HUES64 (cell line): ENCODE results near the gene FOSB.

Experiments
- H3K27ac ChIP-seq: 2 replicates; pipeline ENCODE4 v1.7.0; 2013; ENCODE audit warnings: low read depth, low read length, inconsistent platforms
- H3K27me3 ChIP-seq: 2 replicates; pipeline ENCODE4 v1.6.1; 2013; ENCODE audit warnings: mild to moderate bottlenecking, low read length; ENCODE audit not compliant: insufficient read depth
- H3K36me3 ChIP-seq: 2 replicates; pipeline ENCODE4 v1.6.1; 2013; ENCODE audit warnings: mild to moderate bottlenecking, low read length; ENCODE audit not compliant: insufficient read depth
- H3K4me1 ChIP-seq: 2 replicates; pipeline ENCODE4 v1.6.1; 2013; ENCODE audit warnings: mild to moderate bottlenecking, low read length, moderate library complexity; ENCODE audit not compliant: insufficient read depth
- H3K4me3 ChIP-seq: 2 replicates; pipeline ENCODE4 v1.5.1; 2013; ENCODE audit warnings: mild to moderate bottlenecking, low read length, moderate library complexity
- H3K9ac ChIP-seq: 2 replicates; pipeline ENCODE4 v1.6.1; 2013; ENCODE audit warnings: mild to moderate bottlenecking, low read depth, low read length
- H3K9me3 ChIP-seq: 2 replicates; pipeline ENCODE4 v1.6.1; 2013; ENCODE audit warnings: low read depth, low read length; ENCODE audit not compliant: insufficient read depth
- WGBS: fragments of 150-250, 120-280 bp; methylation state at CpG from one replicate; pipeline ENCODE4 v1.1.7; 2013; ENCODE audit warnings: missing lambda C conversion rate; 5-methylcytosine and 5-hydroxymethylcytosine counted together

FOSB gene

GRCh38 chr19:45488708-45489107 lies 20.9 kb downstream of the FOSB start:
- no peaks in the 10 kb centered on the region for H3K36me3 ChIP-seq
- no peaks in the 10 kb centered on the region for H3K9me3 ChIP-seq
- H3K4me3 ChIP-seq: no peak overlapping the region
- 94% methylated on average over 15 of the region's 15 CpGs for WGBS
- H3K27me3 ChIP-seq: no peaks in the 10 kb centered on the region
- H3K4me1 ChIP-seq: peaks cover 7% of the 10 kb centered on the region; the same call in 1 of the 2 replicates
- no peak overlapping the region for H3K27ac ChIP-seq
- H3K9ac ChIP-seq: no peak overlapping the region

DNA sequence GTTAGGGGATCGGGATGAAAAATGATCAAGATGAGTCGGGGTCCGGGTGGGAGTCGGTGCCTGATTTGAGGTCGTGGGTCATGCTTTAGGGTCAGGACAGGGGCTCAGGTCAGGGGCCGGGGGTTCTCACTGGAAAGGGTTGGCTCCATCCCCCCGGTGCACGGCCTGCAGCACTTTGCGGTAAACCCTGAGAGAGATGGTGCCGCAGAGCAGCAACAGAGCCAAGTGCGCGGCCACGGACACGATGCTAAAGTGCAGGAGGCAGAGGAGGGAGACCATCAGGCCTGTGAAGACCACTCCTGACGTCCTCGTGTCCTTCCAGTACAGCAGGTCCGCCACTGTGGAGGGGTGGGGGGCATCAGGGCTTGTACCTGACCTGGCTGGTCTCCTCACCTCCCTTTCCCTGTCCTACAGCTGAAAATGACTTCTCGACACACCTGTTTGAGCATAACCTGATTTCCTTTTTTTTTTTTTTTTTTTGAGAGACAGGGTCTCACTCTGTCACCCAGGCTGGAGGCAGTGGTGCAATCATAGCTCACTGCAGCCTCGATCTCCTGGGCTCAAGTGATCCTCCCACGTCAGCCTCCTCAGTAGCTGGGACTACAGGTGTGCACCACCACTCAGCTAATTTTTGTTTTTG lies 21.5 kb downstream of the FOSB start:
- H3K9ac ChIP-seq: no peak overlapping the region
- H3K9me3 ChIP-seq: no peaks in the 10 kb centered on the region
- 0 out of 2 replicates have a peak, but pooled peaks cover 4% of the 10 kb centered on the region for H3K36me3 ChIP-seq
- H3K4me1 ChIP-seq: peaks cover 7% of the 10 kb centered on the region; the same call in 1 of the 2 replicates
- H3K27me3 ChIP-seq: no peaks in the 10 kb centered on the region
- 93% methylated on average over 20 of the region's 20 CpGs for WGBS
- H3K4me3 ChIP-seq: no peak overlapping the region
- no peak overlapping the region for H3K27ac ChIP-seq

GRCh38 chr19:45492137-45492626 lies 24.4 kb downstream of the FOSB start:
- H3K9ac ChIP-seq: no peak overlapping the region
- H3K4me3 ChIP-seq: peak overlapping the region; percentile 73
- H3K4me1 ChIP-seq: peaks cover 7% of the 10 kb centered on the region; the same call in 1 of the 2 replicates
- 89% methylated on average over 5 of the region's 5 CpGs for WGBS
- H3K9me3 ChIP-seq: no peaks in the 10 kb centered on the region
- 0 out of 2 replicates have a peak, but pooled peaks cover 6% of the 10 kb centered on the region for H3K36me3 ChIP-seq
- H3K27ac ChIP-seq: peak overlapping the region; percentile 58
- 0 out of 2 replicates have a peak, but pooled peaks cover 4% of the 10 kb centered on the region for H3K27me3 ChIP-seq

DNA sequence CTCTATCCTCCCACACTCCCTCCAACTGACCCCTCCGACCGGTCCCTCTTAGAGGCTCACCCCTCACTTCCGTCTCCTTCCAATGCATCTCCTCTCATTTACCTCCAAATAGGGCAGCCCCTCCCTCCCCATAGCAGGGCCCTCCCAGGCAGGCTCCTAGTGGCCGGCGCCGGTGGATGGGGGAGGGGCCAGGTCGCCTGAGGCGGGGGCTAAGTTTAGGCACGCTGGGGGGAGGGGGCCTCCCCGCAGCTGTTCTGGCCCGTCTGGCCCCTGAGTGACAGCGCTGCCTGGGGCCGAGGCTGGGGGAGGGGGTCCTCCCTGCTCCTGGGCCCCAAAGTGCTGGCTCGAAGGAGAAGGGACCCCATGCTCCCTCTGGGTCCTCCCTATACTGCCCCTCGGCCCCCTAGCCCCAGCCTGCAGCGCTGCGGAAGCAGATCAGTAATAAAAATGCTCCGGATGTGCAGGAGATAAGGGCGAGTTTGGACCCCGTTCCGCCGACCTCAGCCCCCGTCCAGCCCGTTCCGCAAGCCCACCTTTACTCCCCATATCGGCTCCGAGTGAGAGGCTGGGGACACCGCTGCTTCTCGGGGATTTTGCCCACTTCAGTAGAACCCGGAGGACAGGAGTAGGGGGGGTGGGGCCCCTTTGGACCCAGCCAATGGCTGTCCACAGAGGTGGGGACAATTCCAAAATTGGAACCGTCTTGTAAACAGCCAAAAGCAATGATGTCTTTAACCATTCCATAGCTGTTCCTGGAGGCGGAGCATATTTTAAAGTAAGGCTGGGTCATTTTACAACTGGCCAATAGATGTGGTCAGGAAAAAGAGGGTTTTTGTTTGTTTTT lies 25.1 kb downstream of the FOSB start:
- Histone ChIP-seq H3K9me3 (no peaks in the 10 kb centered on the region), H3K27ac (peak overlapping the region; percentile 88), H3K27me3 (peaks cover 6% of the 10 kb centered on the region), H3K4me1 (peaks cover 7% of the 10 kb centered on the region; the same call in 1 of the 2 replicates), H3K4me3 (peak overlapping the region; percentile 73), H3K36me3 (0 out of 2 replicates have a peak, but pooled peaks cover 6% of the 10 kb centered on the region), H3K9ac (peak overlapping the region; percentile 64)
- WGBS: 2% methylated on average over 31 of the region's 32 CpGs

DNA sequence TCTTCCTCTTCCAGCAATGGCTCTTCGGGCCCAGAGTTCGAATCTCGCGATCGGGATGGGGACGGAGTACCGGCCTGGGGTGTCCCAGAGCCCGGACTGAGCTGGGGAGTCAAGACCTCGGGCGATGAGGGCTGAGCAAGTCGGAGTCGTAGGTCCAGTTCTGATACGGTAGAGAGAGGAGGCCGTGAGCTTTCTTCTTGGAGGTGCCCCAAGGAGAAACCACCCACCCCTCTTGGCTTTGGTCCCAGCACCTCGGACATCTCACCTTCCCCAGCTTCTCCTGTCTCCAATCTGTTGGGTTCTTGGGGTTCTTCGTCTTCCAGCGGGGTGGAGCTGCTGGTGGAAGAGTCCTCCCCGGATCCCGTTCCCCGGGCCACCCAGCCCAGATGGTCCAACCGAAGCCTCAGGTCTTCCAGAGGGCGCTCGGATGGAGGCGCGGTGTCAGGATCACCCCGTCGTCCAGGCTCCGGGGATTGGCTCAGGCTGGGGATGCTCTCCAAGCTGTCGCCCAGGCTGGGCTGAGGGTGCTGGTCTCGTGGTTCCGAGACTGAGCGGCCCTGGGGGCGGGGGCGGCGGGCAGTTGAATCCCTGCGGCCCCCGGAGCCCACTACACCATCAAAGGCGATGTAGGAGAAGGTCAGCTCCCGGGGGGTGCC lies 26.6 kb downstream of the FOSB start:
- 96% methylated on average over 39 of the region's 39 CpGs for WGBS
- Histone ChIP-seq H3K9me3 (no peaks in the 10 kb centered on the region), H3K27me3 (peaks cover 21% of the 10 kb centered on the region), H3K4me3 (no peak overlapping the region), H3K36me3 (0 out of 2 replicates have a peak, but pooled peaks cover 6% of the 10 kb centered on the region), H3K4me1 (peaks cover 10% of the 10 kb centered on the region; the same call in 1 of the 2 replicates), H3K9ac (no peak overlapping the region), H3K27ac (no peak overlapping the region)

DNA sequence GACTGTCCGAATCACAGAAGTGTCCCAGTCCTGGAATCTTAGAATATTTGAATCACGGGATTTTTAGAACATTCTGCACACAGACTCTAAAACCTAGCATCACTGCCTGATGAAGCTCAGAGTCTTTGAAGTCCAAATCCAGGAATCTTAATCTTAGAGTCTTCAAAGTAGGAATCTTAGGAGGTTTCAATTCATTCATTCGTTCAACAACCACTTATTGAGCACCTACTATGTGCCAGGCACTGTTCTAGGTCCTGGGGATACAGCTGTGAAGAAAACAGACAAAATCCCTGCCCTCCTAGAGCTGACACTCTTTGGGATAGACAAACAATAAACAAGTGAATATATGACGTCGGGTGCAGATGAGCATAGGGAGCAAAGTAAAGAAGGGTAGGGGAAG lies 27.4 kb downstream of the FOSB start:
- no peak overlapping the region for H3K4me3 ChIP-seq
- WGBS: 91% methylated on average over 5 of the region's 5 CpGs
- no peaks in the 10 kb centered on the region for H3K9me3 ChIP-seq
- H3K36me3 ChIP-seq: 0 out of 2 replicates have a peak, but pooled peaks cover 6% of the 10 kb centered on the region
- no peak overlapping the region for H3K9ac ChIP-seq
- H3K27me3 ChIP-seq: peaks cover 21% of the 10 kb centered on the region
- H3K4me1 ChIP-seq: peaks cover 10% of the 10 kb centered on the region; the same call in 1 of the 2 replicates
- H3K27ac ChIP-seq: no peak overlapping the region

DNA sequence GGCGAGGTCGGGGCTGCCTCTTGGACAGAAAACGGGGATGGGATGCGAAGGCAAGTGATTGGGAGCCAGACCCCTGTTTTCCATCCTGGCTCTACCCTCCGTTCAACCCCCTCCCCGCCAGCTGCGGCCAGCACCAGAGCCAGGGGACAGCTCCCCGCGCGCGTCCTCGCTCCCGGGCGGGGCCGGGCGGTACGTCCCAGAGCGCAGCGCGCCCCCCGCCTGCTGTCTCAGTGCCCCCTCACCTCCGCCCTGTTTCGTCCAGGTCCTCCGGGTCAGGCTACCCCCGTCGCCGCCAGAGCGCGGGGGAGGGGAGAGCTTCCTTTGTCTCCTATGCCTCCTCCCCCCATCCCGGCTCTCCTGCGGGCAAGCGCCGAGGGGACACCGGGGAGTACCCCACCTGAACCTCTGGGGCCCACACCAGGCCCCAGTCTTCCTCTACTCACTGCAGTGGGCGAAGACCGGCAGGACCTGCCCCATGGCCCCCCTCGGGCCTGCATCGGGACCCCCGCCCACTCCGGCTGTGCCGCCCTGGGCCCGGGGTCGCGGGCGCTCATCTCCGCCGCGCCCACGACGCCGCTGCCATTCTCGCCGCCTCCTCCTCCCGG lies 28.7 kb downstream of the FOSB start:
- Histone ChIP-seq H3K27ac (peak overlapping the region; percentile 62; the same call in 1 of the 2 replicates), H3K4me1 (peaks cover 18% of the 10 kb centered on the region), H3K27me3 (peaks cover 21% of the 10 kb centered on the region), H3K36me3 (0 out of 2 replicates have a peak, but pooled peaks cover 6% of the 10 kb centered on the region), H3K9me3 (no peaks in the 10 kb centered on the region), H3K4me3 (peak overlapping the region; percentile 74), H3K9ac (peak overlapping the region; percentile 71)
- whole genome bisulfite sequencing: under 1% methylated on average over 54 of the region's 54 CpGs

- Histone ChIP-seq H3K27me3 (peaks cover 21% of the 10 kb centered on the region), H3K36me3 (0 out of 2 replicates have a peak, but pooled peaks cover 6% of the 10 kb centered on the region), H3K4me3 (peak overlapping the region; percentile 46; the same call in 1 of the 2 replicates), H3K27ac (no peak overlapping the region), H3K4me1 (peaks cover 16% of the 10 kb centered on the region), H3K9me3 (no peaks in the 10 kb centered on the region), H3K9ac (no peak overlapping the region)
- 31% methylated on average over 16 of the region's 16 CpGs for WGBS
Observed at GRCh38 chr19:45497791-45498190, 30.0 kb downstream of the FOSB start.

DNA sequence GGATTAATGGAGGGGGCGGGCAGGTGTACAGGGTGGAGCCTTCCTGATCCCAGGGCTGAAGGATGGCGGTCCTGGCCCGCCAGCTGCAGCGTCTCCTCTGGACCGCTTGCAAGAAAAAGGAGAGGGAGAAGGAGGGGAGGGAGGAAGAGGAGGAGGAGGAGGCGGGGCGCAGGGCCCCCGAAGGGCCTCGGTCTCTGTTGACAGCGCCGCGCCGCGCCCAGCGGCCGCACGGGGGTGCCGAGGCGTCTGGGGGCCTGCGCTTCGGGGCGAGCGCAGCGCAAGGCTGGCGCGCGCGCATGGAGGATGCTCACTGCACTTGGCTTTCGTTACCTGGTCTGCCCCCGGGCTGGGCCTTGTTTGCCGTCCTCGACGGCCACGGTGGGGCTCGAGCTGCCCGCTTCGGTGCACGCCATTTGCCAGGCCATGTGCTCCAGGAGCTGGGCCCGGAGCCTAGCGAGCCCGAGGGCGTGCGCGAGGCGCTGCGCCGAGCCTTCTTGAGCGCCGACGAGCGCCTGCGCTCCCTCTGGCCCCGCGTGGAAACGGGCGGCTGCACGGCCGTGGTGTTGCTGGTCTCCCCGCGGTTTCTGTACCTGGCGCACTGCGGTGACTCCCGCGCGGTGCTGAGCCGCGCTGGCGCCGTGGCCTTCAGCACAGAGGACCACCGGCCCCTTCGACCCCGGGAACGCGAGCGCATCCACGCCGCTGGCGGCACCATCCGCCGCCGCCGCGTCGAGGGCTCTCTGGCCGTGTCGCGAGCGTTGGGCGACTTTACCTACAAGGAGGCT lies 30.8 kb downstream of the FOSB start, which contains the start of gene PPM1N:
Gene PPM1N (plus strand): TSS at position 33 of the 785 bp plus-strand sequence. CDS start 30 bp downstream, at position 63.
- Histone ChIP-seq H3K4me3 (peak within 1 kb of the TSS; percentile 63), H3K9ac (no peak within 1 kb of the TSS; the same call in 1 of the 2 replicates), H3K27me3 (peaks cover 21% of the 10 kb centered on the region), H3K4me1 (peaks cover 12% of the 10 kb centered on the region), H3K36me3 (0 out of 2 replicates have a peak, but pooled peaks cover 6% of the 10 kb centered on the region), H3K9me3 (no peaks in the 10 kb centered on the region), H3K27ac (no peak within 1 kb of the TSS; the same call in 1 of the 2 replicates)
- WGBS: 3% methylated on average over 89 of the region's 89 CpGs
